Activated B cell treated with CpG ODN at 0.5 μM for 24 hours (primary cell): ENCODE measurements around the gene IGSF21. TPM values are rescaled to one million over a fixed set of nuclear protein-coding genes. Genes with fewer than 3 reads are reported as not detected.

Experiments used
- ATAC-seq: fragments of 200-7000 bp; cut with Tn5 transposase; one replicate; pipeline ENCODE4 v1.10.0; 2021; ENCODE audit warnings: low read depth, mild to moderate bottlenecking, moderate library complexity
- CTCF ChIA-PET: fragments of 350-600 bp; sonication (Branson Sonifier 250); formaldehyde crosslinking; loops from one replicate; lab custom pipeline; 2021; ENCODE audit warnings: antibody characterized with exemption; lab: Charles Lee
- POLR2A ChIA-PET: fragments of 350-600 bp; sonication (Branson Sonifier 250); formaldehyde crosslinking; loops from one replicate; lab custom pipeline; 2021; ENCODE audit warnings: antibody characterized with exemption; lab: Charles Lee
- DNase-seq: peaks from one replicate; pipeline ENCODE4 v3.0.0; 2022
- H3K27ac Mint-ChIP-seq: one replicate; pipeline ENCODE4 v1.8.0; 2020; ENCODE audit warnings: mixed read lengths
- H3K27me3 Mint-ChIP-seq: one replicate; pipeline ENCODE4 v1.8.0; 2021; ENCODE audit warnings: mixed read lengths
- H3K36me3 Mint-ChIP-seq: one replicate; pipeline ENCODE4 v1.8.0; 2021; ENCODE audit warnings: low read depth, mixed read lengths
- H3K4me1 Mint-ChIP-seq: one replicate; pipeline ENCODE4 v1.8.0; 2021; ENCODE audit warnings: mixed read lengths
- H3K4me3 Mint-ChIP-seq: one replicate; pipeline ENCODE4 v1.8.0; 2020; ENCODE audit warnings: mild to moderate bottlenecking, mixed read lengths
- H3K9me3 Mint-ChIP-seq: one replicate; pipeline ENCODE4 v1.8.0; 2020; ENCODE audit warnings: mixed read lengths
- CTCF ChIP-seq: fragments of 200-600 bp; IDR thresholded peaks from one replicate; pipeline ENCODE4 v1.8.0; 2022; ENCODE audit warnings: antibody characterized with exemption, mild to moderate bottlenecking
- intact Hi-C: fragments of 100-400 bp; cut with micrococcal nuclease; formaldehyde crosslinking; loops from one replicate; pipeline ENCODE4 v1.15.1; 2024
- total RNA-seq: library from RNA; stranded (reverse); gene quantifications from 2 replicates; pipeline ENCODE4 v1.2.3, GENCODE V29; 2022

The IGSF21 gene
- total RNA-seq, 1 donor from 2014 or later = not detected

- intact Hi-C loops = no loop called here
- ChIA-PET CTCF (no interaction called here), POLR2A (no interaction called here)
- Mint-ChIP-seq H3K36me3 (no peaks in the 10 kb centered on the region), H3K9me3 (no peaks in the 10 kb centered on the region), H3K4me1 (no peaks in the 10 kb centered on the region), H3K27me3 (peaks cover 34% of the 10 kb centered on the region), H3K27ac (no peak overlapping the region), H3K4me3 (no peak overlapping the region)
- no peak for ATAC-seq
- TF ChIP-seq CTCF = no peak
- DNase-seq = no peak
Measured at GRCh38 chr1:18200136-18200717, 92.6 kb downstream of the IGSF21 start.

GRCh38 chr1:18200918-18201317, 93.3 kb downstream of the IGSF21 start:
- no peak overlapping the region for H3K27ac Mint-ChIP-seq
- H3K4me3 Mint-ChIP-seq = no peak overlapping the region
- H3K36me3 Mint-ChIP-seq = no peaks in the 10 kb centered on the region
- ATAC-seq = no peak
- no peak for DNase-seq
- CTCF ChIA-PET = no interaction called here
- H3K9me3 Mint-ChIP-seq = peaks cover 2% of the 10 kb centered on the region
- H3K4me1 Mint-ChIP-seq = no peaks in the 10 kb centered on the region
- intact Hi-C loops = no loop called here
- POLR2A ChIA-PET = interaction anchor here (0.5 kb wide), 1 partner anchor 430 kb away, joined by 6 read pairs; the partner anchor contains the start of gene PAX7
- TF ChIP-seq CTCF = no peak
- H3K27me3 Mint-ChIP-seq = peaks cover 30% of the 10 kb centered on the region

GRCh38 chr1:18201997-18202719, 94.6 kb downstream of the IGSF21 start:
- ChIA-PET CTCF (no interaction called here), POLR2A (no interaction called here)
- no peak for ATAC-seq
- intact Hi-C loops = no loop called here
- TF ChIP-seq CTCF = no peak
- H3K27me3 Mint-ChIP-seq = peaks cover 23% of the 10 kb centered on the region
- H3K4me3 Mint-ChIP-seq = no peak overlapping the region
- no peaks in the 10 kb centered on the region for H3K4me1 Mint-ChIP-seq
- H3K27ac Mint-ChIP-seq = no peak overlapping the region
- H3K36me3 Mint-ChIP-seq = no peaks in the 10 kb centered on the region
- peaks cover 4% of the 10 kb centered on the region for H3K9me3 Mint-ChIP-seq
- DNase-seq = no peak

- TF ChIP-seq CTCF = no peak
- no peak overlapping the region for H3K27ac Mint-ChIP-seq
- H3K36me3 Mint-ChIP-seq = no peaks in the 10 kb centered on the region
- peaks cover 7% of the 10 kb centered on the region for H3K9me3 Mint-ChIP-seq
- H3K4me3 Mint-ChIP-seq = no peak overlapping the region
- POLR2A ChIA-PET = no interaction called here
- ATAC-seq = no peak
- no peak for DNase-seq
- CTCF ChIA-PET = no interaction called here
- intact Hi-C loops = no loop called here
- H3K27me3 Mint-ChIP-seq = peaks cover 20% of the 10 kb centered on the region
- no peaks in the 10 kb centered on the region for H3K4me1 Mint-ChIP-seq
Measured at GRCh38 chr1:18203645-18204044, 96.0 kb downstream of the IGSF21 start.

- ChIA-PET POLR2A (no interaction called here), CTCF (no interaction called here)
- TF ChIP-seq CTCF = no peak
- H3K9me3 Mint-ChIP-seq = peaks cover 7% of the 10 kb centered on the region
- no peaks in the 10 kb centered on the region for H3K4me1 Mint-ChIP-seq
- H3K27me3 Mint-ChIP-seq = peaks cover 19% of the 10 kb centered on the region
- ATAC-seq = no peak
- no peak overlapping the region for H3K4me3 Mint-ChIP-seq
- H3K36me3 Mint-ChIP-seq = no peaks in the 10 kb centered on the region
- no peak overlapping the region for H3K27ac Mint-ChIP-seq
- DNase-seq = no peak
- intact Hi-C loops = no loop called here
Measured at GRCh38 chr1:18204575-18204974, 97.0 kb downstream of the IGSF21 start.
